GM19043 (cell line): ENCODE measurements around the gene FBXL15.
"Not testable (repeated sequence)": the region's sequence is repeated elsewhere in the genome, so short reads cannot be mapped to it uniquely, and the experiment has no call there.

Experiments
- ATAC-seq: cut with Tn5 transposase; IDR thresholded peaks from one replicate; pipeline ENCODE4 v1.9.1; 2021; ENCODE audit warnings: low read depth; ENCODE audit not compliant: unreplicated experiment

The FBXL15 gene

DNA sequence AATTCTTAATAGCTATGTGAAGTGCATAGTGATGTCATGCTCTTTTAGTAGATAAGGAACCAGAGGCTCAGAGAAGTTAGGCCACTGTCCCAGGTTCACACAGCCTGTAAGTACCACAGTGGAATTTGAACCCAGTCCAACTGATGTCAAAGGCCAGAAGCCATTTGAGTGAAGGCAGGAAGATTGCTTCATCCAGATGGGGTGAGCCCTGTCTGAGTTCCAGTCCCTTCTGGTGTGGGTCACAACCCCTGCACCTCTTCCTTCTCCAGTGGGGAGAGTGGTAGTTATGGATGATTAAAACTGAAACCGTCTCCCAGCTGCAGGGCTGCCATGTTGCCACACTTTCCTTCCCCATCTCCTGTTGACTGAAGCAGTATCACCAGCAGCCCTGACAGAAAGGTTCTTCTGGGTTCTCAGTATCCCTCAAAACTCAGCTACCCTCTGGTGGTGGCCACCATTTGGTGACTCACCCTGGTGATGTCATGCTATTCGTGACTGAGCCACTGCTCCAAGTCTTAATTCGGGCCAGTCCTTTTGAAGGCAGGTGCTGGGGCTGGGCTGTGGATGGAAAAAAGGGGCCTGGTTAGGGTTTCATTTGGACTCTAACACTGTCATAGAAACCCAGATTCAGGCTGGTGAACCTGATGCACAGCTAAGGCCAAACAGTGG, 32.2 kb downstream of the FBXL15 start:
- no peak for ATAC-seq

DNA sequence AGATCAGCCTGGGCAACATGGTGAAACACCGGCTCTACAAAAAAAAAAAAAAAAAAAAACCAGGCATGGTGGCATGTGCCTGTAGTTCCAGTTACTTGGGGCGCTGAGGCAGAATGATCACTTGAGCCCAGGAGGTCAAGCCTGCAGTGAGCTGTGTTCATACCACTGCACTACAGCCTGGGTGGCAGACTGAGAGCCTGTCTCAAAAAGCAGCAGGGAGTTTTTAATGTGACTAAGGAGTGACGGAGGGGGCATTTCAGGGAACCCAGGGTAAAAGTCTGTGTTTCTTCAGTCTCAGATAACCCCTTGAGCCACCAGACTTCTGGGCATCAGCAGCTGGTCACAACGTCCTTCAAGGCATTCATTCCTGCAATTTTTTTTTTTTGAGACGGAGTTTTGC, 32.9 kb downstream of the FBXL15 start:
- ATAC-seq: no peak

DNA sequence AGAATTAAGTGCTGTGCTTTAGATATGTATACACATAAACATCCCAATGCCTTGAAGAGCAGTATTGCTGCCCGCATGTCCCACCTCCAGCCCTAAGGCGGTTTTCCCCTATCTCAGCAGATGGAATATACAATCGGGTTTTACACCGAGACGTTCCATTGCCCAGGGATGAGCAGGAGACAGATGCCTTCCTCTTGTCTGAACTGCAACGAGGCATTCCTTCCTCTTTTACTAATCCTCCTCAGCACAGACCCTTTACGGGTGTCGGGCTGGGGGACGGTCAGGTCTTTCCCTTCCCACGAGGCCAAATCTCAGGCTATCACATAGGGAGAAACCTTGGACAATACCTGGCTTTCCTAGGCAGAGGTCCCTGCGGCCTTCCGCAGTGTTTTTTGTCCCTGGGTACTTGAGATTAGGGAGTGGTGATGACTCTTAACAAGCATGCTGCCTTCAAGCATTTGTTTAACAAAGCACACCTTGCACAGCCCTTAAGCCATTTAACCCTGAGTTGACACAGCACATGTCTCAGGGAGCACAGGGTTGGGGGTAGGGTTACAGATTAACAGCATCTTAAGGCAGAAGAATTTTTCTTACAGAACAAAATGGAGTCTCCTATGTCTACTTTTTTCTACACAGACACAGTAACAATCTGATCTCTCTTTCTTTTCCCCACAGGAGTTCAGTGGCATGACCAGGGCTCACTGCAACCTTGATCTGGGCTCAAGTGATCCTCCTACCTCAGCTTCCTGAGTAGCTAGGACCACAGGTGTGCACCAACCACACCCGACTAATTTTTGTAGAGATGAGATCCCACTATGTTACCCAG, 34.2 kb downstream of the FBXL15 start:
- not testable (repeated sequence) for ATAC-seq

DNA sequence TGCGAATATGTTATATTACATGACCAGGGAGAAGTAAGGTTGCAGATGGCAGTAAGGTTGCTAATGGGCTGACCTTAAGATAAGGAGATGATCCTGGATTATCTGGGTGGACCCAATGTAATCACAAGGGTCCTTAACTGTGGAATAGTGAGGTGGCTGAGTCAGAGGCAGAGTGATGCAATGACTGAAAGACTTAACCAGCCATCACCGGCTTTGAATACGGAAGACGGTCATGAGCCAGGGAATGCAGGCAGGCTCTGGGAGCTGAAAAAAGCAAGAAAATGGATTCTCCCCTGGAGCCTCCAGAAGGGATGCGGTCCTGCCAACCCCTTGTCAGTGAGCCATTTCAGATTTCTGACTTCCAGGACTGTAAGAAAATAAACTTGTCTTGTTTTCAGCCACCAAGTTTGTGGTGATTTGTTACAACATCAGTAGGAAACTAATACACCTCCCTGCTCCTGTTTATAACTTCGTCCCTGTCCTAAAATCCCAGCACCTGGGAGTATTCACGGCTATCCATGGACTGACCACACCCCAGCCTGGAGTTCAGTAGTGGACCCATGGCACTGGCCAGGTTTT, 35.3 kb downstream of the FBXL15 start:
- no peak for ATAC-seq

DNA sequence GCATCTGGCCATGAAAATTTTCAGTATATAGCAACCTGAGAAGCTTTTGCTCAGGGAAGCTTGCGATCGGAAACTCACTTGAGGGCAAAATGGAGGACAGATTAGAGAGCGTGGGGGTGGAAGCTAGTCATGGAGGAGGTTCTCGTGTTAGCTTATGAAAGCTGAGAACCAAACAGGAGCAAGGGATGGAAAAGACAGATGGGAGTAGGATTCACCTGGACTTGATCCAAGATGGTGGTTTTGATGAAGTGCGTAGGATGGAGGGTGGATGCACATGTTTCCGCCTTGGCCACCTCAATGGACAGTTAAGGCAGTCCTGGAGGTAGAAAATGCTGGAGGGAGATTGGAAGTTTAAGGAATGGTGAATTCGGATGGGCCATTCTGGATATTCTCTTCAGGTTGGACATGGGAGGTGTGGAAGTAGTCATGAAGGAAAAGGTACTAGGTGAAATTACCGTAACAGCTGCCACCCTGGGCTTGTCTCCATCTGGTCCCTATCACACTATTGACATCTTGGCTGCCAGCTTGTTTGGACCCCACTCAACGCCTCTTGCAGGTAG, 37.0 kb downstream of the FBXL15 start:
- ATAC-seq: no peak

DNA sequence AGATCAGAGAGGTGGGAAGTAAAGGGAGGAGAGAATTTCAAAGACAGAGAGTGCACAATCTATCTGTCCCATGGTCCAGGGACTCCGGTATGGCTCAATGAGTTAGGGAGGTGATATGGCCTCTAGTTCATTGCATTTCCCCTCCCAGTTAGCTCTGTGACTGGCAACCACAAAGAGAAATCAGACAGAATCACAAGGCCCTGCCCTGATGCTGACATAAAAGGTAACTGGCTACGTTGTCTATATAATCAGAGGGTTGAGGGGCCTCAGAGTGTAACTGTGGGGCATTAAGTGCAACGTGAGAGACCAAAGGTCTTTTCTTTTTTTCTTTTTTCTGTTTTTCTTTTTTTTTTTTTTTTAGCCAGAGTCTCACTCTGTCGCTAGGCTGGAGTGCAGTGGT, 38.0 kb downstream of the FBXL15 start:
- ATAC-seq: no peak

DNA sequence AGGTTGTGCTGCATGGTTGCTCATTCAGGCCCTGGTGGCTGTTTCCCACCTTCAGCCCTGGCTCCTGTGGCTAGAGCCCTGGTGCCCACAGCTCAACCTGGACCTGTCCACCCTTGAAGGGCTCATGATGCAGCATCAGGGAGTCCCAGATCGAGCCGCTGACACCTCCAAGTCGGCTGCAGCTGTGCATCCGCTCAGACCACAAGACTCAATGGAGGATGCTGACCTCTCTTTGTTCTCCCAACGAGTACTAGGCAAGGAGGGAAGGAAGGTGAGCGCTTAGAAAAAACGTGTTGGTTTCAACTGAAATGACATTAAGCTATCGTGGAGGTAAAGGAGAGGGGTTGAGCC, 40.2 kb downstream of the FBXL15 start:
- no peak for ATAC-seq

DNA sequence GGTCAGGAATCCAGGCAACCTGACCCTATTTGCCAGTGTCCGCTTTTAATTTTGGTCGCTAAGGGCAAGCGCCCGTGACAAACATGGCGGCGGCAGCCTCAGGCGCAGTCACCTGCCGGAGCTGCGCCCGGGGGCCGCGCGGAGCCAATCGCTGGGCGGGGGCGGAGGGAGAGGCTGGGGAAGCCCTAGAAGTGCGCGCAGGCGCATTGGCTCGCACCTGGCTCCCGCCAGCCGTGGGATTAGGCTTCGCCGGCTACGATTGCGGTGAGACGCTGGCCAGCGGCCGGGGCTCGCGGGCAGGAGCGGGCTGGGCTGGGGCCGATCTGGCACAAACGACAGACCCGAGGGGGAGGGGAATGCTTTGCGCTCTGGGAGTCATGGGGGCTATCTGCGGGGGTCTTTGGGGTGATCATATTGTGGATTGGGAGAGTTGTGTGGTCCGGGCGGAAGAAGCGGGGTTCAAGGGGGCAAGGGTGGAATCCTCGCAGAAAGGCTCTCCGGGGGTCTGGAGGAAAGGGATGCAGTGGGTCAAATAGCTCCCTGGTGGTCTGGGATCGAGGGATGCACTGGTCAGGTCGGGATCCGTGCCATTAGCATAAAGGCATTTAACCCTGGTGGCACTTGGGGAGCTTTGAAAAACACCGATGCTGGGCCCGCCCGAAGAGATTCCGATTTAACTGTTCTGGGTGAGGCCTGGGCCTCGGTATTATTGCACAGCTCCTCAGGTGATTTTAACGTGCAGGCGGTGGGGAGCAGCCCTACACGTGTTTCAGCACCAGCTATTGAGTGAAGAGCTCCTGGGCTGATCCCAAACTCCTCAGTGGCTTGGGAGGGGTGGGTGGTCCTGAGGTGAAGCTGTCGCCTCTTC, 40.8 kb downstream of the FBXL15 start:
- ATAC-seq: no peak

DNA sequence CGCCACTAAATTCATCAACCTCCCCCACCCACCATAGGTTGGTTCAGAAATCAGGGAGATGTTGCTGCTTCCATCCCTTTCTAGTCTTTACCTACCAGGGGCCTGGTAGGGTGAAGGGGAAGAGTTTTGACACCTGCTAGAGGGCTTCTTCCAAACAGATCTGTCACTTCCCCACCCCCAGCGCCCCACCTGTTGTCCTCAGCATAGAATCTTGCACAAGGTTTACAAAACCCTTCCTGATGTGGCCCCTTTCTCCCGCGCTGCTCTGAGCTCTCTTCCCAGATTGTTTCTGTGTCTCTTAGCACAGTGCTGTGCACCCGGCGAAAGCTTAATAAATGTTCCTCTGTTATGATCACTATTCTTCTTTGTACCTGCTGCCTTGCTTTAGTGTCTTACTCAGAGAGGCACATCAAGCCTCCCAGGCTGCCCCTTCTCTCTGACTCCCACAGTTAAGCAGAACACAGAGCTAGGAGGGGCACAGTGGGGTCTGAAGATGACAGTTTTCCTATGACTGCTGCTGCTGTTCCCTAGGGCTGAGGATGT, 41.9 kb downstream of the FBXL15 start:
- ATAC-seq: no peak

DNA sequence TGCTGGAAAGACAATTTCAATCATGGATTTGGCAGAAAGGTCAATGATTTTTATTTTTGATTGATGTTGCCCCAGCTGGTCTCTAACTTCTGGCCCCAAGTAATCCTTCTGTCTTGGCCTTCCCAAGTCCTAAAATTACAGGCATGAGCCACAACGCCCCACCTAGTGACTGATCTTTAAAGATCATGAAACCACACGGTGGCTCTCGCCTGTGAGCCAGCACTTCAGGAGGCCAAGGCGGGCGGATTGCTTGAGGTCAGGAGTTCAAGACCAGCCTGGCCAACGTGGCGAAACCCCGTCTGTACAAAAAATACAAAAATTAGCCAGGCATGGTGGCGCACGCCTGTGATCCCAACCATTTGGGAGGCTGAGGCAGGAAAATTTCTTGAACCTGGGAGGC, 43.3 kb downstream of the FBXL15 start:
- no peak for ATAC-seq

DNA sequence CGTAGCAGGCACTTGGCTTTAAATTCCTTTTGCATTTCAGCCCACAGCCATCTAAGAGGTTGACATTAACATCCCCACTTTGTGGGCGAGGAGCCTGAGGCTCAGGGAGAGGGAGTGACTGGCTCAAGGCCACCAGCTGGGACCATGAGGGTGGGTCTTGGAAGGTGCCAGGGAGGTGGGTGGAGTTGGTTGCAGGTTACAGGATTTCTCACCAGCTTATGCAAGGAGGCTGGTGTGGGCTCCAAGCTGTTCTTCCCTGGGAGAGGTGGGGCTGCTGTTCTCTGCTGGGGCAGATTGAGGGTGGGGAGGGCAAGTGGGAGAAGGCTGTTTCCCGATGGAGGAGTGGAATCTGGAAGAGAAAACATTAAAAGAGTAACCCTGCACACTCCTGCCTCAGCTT, 44.8 kb downstream of the FBXL15 start:
- no peak for ATAC-seq

DNA sequence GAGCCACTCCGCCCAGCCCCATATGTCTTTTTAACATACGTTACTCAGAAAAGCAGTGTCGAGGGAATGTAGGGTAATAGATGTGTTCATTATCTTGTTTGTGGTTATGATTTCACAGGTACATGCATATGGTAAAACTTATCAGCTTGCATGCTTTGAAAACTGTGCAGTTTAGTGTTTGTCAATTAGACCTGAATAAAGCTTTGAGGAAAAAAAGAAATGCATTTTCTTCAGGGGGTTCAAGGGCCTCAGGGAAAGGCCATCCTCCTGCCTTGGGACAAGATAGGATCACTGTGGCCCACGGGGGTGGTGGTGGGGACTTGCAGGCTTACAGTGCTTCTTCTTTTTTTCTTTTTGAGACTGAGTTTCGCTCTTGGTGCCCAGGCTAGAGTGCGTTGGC, 46.7 kb downstream of the FBXL15 start:
- ATAC-seq: no peak

DNA sequence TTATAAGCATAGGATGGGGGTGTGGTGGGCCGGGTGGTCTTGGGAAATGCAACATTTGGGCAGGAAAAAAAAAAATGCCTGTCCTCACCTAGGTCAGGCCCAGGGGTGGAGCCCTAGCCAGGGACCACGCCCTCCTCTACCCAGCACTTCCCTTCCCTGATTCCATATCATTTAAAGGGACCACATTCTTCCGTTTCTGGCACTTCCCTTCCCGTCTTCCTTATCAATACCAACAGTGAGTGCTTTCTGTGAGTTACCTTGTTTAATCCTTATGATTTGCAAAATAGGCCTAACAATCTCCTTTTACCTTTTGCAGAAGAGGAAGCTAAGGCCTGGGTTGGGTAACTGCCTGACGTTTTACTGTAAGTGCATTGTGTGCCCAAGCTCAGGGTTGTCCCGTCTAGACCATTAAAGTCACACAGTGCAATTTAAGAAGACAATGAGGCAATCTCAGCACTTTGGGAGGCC, 47.4 kb downstream of the FBXL15 start:
- no peak for ATAC-seq

DNA sequence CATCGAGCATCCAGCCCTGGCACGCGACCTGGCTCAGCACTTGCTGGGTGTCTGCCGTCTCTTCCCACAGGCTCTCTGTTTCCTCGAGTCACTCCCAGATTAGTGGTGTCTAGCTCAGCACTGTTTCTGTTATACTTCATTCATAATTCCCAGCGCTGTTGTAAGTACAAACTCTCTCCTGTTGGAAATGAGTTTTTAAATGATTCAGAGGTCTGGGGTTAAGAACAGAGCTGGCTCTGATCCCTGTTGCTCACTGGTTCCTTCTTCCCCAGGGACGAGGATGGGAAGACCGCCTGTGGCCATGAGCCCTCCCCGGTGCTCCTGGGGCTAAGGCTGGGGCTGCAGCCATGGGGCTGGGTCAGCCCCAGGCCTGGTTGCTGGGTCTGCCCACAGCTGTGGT, 48.0 kb downstream of the FBXL15 start:
- ATAC-seq: no peak

DNA sequence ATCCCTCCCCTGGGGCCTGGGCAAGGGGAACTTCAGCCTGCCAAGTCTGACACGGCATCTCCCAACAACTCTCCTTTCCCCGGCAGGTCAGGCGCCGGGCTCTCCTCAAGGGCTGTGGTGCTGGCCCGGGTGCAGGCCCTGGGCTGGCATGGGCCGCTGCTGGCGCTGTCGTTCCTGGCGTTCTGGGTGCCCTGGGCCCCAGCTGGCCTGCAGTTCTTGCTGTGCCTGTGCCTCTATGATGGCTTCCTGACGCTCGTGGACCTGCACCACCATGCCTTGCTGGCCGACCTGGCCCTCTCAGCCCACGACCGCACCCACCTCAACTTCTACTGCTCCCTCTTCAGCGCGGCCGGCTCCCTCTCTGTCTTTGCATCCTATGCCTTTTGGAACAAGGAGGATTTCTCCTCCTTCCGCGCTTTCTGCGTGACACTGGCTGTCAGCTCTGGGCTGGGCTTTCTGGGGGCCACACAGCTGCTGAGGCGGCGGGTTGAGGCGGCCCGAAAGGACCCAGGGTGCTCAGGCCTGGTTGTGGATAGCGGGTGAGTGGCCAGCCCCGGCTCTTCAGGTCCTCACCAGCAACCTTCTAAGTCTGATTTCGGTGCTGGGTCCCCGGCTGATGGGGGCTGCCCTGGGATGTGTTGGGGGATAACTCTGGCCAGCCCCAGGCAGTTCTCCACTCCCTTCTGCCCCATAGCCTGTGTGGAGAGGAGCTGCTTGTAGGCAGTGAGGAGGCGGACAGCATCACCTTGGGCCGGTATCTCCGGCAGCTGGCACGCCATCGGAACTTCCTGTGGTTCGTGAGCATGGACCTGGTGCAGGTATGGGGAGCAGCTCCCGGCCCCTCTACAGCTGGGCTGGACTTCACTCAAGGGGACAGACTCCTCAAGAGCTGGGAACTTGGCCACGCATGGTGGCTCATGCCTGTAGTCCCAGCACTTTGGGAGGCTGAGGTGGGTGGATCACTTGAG, 50.2 kb downstream of the FBXL15 start:
- no peak for ATAC-seq
